Neural cell (in vitro differentiated cells): ENCODE results near the gene CLSTN2. TPM values are rescaled to one million over a fixed set of nuclear protein-coding genes. Genes with fewer than 3 reads are reported as not detected.

Source experiments
- H2AFZ ChIP-seq: fragments of 200-600, 300-800 bp; sonication (generic), shearing (Covaris generic); 2 replicates; pipeline ENCODE4 v1.6.0; 2014; ENCODE audit warnings: low read depth, mild to moderate bottlenecking, antibody characterized with exemption, low read length, moderate library complexity
- H3F3A ChIP-seq: fragments of 200-600 bp; shearing (Covaris generic); 2 replicates; pipeline ENCODE4 v1.6.1; 2016; ENCODE audit warnings: mild to moderate bottlenecking, moderate library complexity, mixed read lengths, antibody characterized with exemption, low read length; ENCODE audit not compliant: insufficient read depth, poor library complexity, severe bottlenecking
- H3K27ac ChIP-seq: fragments of 200-600, 300-800 bp; sonication (generic), shearing (Covaris generic); 2 replicates; pipeline ENCODE4 v1.5.1; 2014; ENCODE audit warnings: mild to moderate bottlenecking, low read length, moderate library complexity
- H3K27me3 ChIP-seq: fragments of 300-800, 200-600 bp; sonication (generic), shearing (Covaris generic); 2 replicates; pipeline ENCODE4 v1.6.0; 2014; ENCODE audit warnings: mild to moderate bottlenecking, low read depth, low read length, moderate library complexity; ENCODE audit not compliant: insufficient read depth
- H3K36me3 ChIP-seq: fragments of 300-800, 200-600 bp; sonication (generic), shearing (Covaris generic); 2 replicates; pipeline ENCODE4 v1.5.1; 2014; ENCODE audit warnings: mild to moderate bottlenecking, antibody characterized with exemption, low read length, moderate library complexity; ENCODE audit not compliant: insufficient read depth
- H3K4me2 ChIP-seq: fragments of 300-800, 200-600 bp; sonication (generic), shearing (Covaris generic); 2 replicates; pipeline ENCODE4 v1.6.0; 2014; ENCODE audit warnings: mild to moderate bottlenecking, low read length
- H3K4me3 ChIP-seq: fragments of 300-800, 200-600 bp; sonication (generic), shearing (Covaris generic); 2 replicates; pipeline ENCODE4 v1.5.1; 2014; ENCODE audit warnings: mild to moderate bottlenecking, low read length, moderate library complexity
- H3K79me2 ChIP-seq: fragments of 200-600 bp; shearing (Covaris generic); replicated peaks from 2 replicates; pipeline ENCODE4 v1.6.0; 2014; ENCODE audit warnings: mild to moderate bottlenecking, low read length, moderate library complexity; ENCODE audit not compliant: insufficient read depth
- H3K9ac ChIP-seq: fragments of 300-800, 200-600 bp; sonication (generic), shearing (Covaris generic); 2 replicates; pipeline ENCODE4 v1.6.1; 2016; ENCODE audit warnings: mild to moderate bottlenecking, low read length, mixed read lengths
- H3K9me2 ChIP-seq: fragments of 200-600 bp; shearing (Covaris generic); 2 replicates; pipeline ENCODE4 v1.6.1; 2016; ENCODE audit warnings: mild to moderate bottlenecking, low read length, mixed read lengths; ENCODE audit not compliant: insufficient read depth
- H3K9me3 ChIP-seq: fragments of 200-600, 300-800 bp; sonication (generic), shearing (Covaris generic); 2 replicates; pipeline ENCODE4 v1.6.1; 2016; ENCODE audit warnings: mild to moderate bottlenecking, mixed run types, low read length, moderate library complexity, mixed read lengths
- H4K20me1 ChIP-seq: fragments of 200-600 bp; shearing (Covaris generic); 2 replicates; pipeline ENCODE4 v1.6.1; 2016; ENCODE audit warnings: mild to moderate bottlenecking, mixed run types; ENCODE audit not compliant: insufficient read depth
- CTCF ChIP-seq: fragments of 450-650 bp; IDR thresholded peaks from 2 replicates; pipeline ENCODE4 v1.5.1; 2014; ENCODE audit warnings: antibody characterized with exemption, mild to moderate bottlenecking, moderate library complexity; ENCODE audit not compliant: poor library complexity, severe bottlenecking
- EP300 ChIP-seq: fragments of 450-650 bp; conservative IDR thresholded peaks from 2 replicates; pipeline ENCODE4 v1.6.1; 2014; ENCODE audit warnings: antibody characterized with exemption, mild to moderate bottlenecking, moderate library complexity; ENCODE audit not compliant: poor library complexity, severe bottlenecking
- EZH2 ChIP-seq: fragments of 200-600, 300-800 bp; shearing (Covaris generic), sonication (generic); IDR thresholded peaks from 2 replicates; pipeline ENCODE4 v1.6.1; 2014; ENCODE audit warnings: antibody characterized with exemption, low read length, borderline replicate concordance, mild to moderate bottlenecking; ENCODE audit not compliant: insufficient read depth, poor library complexity, severe bottlenecking
- MXI1 ChIP-seq: fragments of 450-650 bp; conservative IDR thresholded peaks from 2 replicates; pipeline ENCODE4 v1.6.1; 2014; ENCODE audit warnings: antibody characterized with exemption, mild to moderate bottlenecking; ENCODE audit not compliant: poor library complexity, severe bottlenecking
- POLR2AphosphoS5 ChIP-seq: IDR thresholded peaks from 2 replicates; pipeline ENCODE4 v1.6.1; 2012
- RAD21 ChIP-seq: fragments of 450-650 bp; conservative IDR thresholded peaks from 2 replicates; pipeline ENCODE4 v1.6.1; 2014; ENCODE audit warnings: antibody characterized with exemption, mild to moderate bottlenecking, moderate library complexity
- REST ChIP-seq: IDR thresholded peaks from 2 replicates; pipeline ENCODE4 v1.6.1; 2012; ENCODE audit warnings: borderline replicate concordance
- SMC3 ChIP-seq: fragments of 450-650 bp; conservative IDR thresholded peaks from 2 replicates; pipeline ENCODE4 v1.6.1; 2014; ENCODE audit warnings: antibody characterized with exemption, mild to moderate bottlenecking, moderate library complexity; ENCODE audit not compliant: poor library complexity
- TAF1 ChIP-seq: IDR thresholded peaks from 2 replicates; pipeline ENCODE4 v1.6.1; 2012; ENCODE audit warnings: low read depth
- polyA plus RNA-seq: library from polyadenylated mRNA; depleted of rRNA; stranded (reverse); fragments of >200 nt; gene quantifications from 2 replicates; pipeline ENCODE4 v1.2.3, GENCODE V29; 2014

The CLSTN2 gene
- polyA plus RNA-seq, 1 donor from 2014 or later: 10.7 TPM

GRCh38 chr3:140292170-140292569 lies 357.2 kb downstream of the CLSTN2 start:
- Histone ChIP-seq H3K36me3 (no peaks in the 10 kb centered on the region), H3K4me2 (no peak overlapping the region), H3K27ac (no peak overlapping the region), H4K20me1 (no peaks in the 10 kb centered on the region), H3K4me3 (no peak overlapping the region), H3K9me2 (no peaks in the 10 kb centered on the region), H2AFZ (no peak overlapping the region), H3F3A (no peaks in the 10 kb centered on the region), H3K9me3 (no peaks in the 10 kb centered on the region), H3K79me2 (no peaks in the 10 kb centered on the region), H3K9ac (no peak overlapping the region), H3K27me3 (no peaks in the 10 kb centered on the region)
- TF ChIP-seq EZH2 (no peak), MXI1 (no peak), TAF1 (no peak), CTCF (no peak), EP300 (no peak), SMC3 (no peak), RAD21 (no peak), REST (no peak), POLR2AphosphoS5 (no peak)

- no peak overlapping the region for H2AFZ ChIP-seq
- H3F3A ChIP-seq: no peaks in the 10 kb centered on the region
- H3K4me2 ChIP-seq: no peak overlapping the region
- H3K36me3 ChIP-seq: no peaks in the 10 kb centered on the region
- H3K9me2 ChIP-seq: no peaks in the 10 kb centered on the region
- H3K4me3 ChIP-seq: no peak overlapping the region
- H4K20me1 ChIP-seq: no peaks in the 10 kb centered on the region
- no peak overlapping the region for H3K27ac ChIP-seq
- TF ChIP-seq RAD21: no peak
- no peak for TF ChIP-seq REST
- TF ChIP-seq EP300: no peak
- no peak for TF ChIP-seq POLR2AphosphoS5
- no peak for TF ChIP-seq TAF1
- no peak for TF ChIP-seq CTCF
- no peak for TF ChIP-seq MXI1
- no peak for TF ChIP-seq EZH2
- TF ChIP-seq SMC3: no peak
- no peak overlapping the region for H3K9ac ChIP-seq
- no peaks in the 10 kb centered on the region for H3K79me2 ChIP-seq
- no peaks in the 10 kb centered on the region for H3K27me3 ChIP-seq
- no peaks in the 10 kb centered on the region for H3K9me3 ChIP-seq
Measured at GRCh38 chr3:140292684-140293083, 357.7 kb downstream of the CLSTN2 start.
